K562 (cell line): ENCODE measurements around the gene SYT14. TPM values are rescaled to one million over a fixed set of nuclear protein-coding genes. Genes with fewer than 3 reads are reported as not detected.

Source experiments
- ATAC-seq: fragments of 200-7000 bp; cut with Tn5 transposase; 3 replicates; pipeline ENCODE4 v1.9.1; 2020; ENCODE audit warnings: moderate library complexity
- BruUV-seq: library from RNA; stranded (reverse); fragments of 400-500 nt; replicated peaks from 2 replicates; lab custom pipeline; 2021; lab: Mats Ljungman, UMichigan
- CTCF ChIA-PET: fragments of 300-600 bp; formaldehyde crosslinking; extraction: SDS; loops from one replicate; lab custom pipeline; 2021; ENCODE audit warnings: low intra/inter-chr PET ratio; lab: Yijun Ruan, JAX
- POLR2A ChIA-PET: fragments of 300-600, 350-650 bp; sonication (Branson Sonifier 250); formaldehyde crosslinking; extraction: SDS; loops from one replicate; lab custom pipeline; 2021; ENCODE audit warnings: antibody characterized with exemption, inconsistent platforms; lab: Yijun Ruan, JAX
- DNase-seq, 4 experiments: peaks; one replicate each; pipeline versions ENCODE4 v3.0.0 to v3.0.0-alpha.2; 2011 to 2018; ENCODE audit warnings: low spot score in 3 of 4, mixed read lengths in 3 of 4; ENCODE audit errors: extremely low read depth in 1 of 4
- FAIRE-seq: peaks from 2 replicates; lab custom pipeline; 2011; peaks lifted over from hg19 to GRCh38; lab: Jason Lieb, UNC
- H2AFZ ChIP-seq: 2 replicates; pipeline ENCODE4 v1.6.0; 2011; ENCODE audit warnings: low read depth, low read length, control low read depth, inconsistent platforms
- H3K27ac ChIP-seq: fragments of 200-600 bp; 3 replicates; pipeline ENCODE4 v1.8.0; 2011; ENCODE audit warnings: low read depth, mild to moderate bottlenecking, control low read depth, inconsistent platforms, low read length, moderate library complexity, mixed read lengths; ENCODE audit errors: extremely low read depth
- H3K27me3 ChIP-seq, 2 experiments: fragments of 300-600 bp in 1 of 2; 2 replicates in 1 of 2; 3 replicates in 1 of 2; pipeline versions ENCODE4 v1.6.0 to v1.8.0; 2011; ENCODE audit warnings: inconsistent platforms in 2 of 2, low read length in 2 of 2, mild to moderate bottlenecking in 1 of 2, mixed read lengths in 1 of 2, moderate library complexity in 1 of 2; ENCODE audit not compliant: control insufficient read depth in 2 of 2, insufficient read depth in 2 of 2
- H3K36me3 ChIP-seq: fragments of 300-600 bp; 3 replicates; pipeline ENCODE4 v1.8.0; 2011; ENCODE audit warnings: mild to moderate bottlenecking, low read length, inconsistent platforms; ENCODE audit not compliant: control insufficient read depth, insufficient read depth
- H3K4me1 ChIP-seq, 2 experiments: fragments of 200-600 bp in 1 of 2; replicated peaks in 1 of 2; 2 replicates in 1 of 2; 3 replicates in 1 of 2; pipeline versions ENCODE4 v1.5.1 to v1.8.0; 2011; ENCODE audit warnings: inconsistent platforms in 2 of 2, low read length in 2 of 2, mild to moderate bottlenecking in 1 of 2, mixed read lengths in 1 of 2, moderate library complexity in 1 of 2; ENCODE audit not compliant: control insufficient read depth in 2 of 2, insufficient read depth in 2 of 2
- H3K4me2 ChIP-seq: 2 replicates; pipeline ENCODE4 v1.6.1; 2011; ENCODE audit warnings: low read length, control low read depth, inconsistent platforms, mixed read lengths; ENCODE audit not compliant: insufficient read depth
- H3K4me3 ChIP-seq: fragments of 200-600 bp; sonication (generic), shearing (Covaris generic); 2 replicates; pipeline ENCODE4 v1.5.1; 2016; ENCODE audit warnings: control low read depth, inconsistent platforms
- H3K79me2 ChIP-seq: fragments of 200-600 bp; 3 replicates; pipeline ENCODE4 v1.8.0; 2011; ENCODE audit warnings: low read length, inconsistent platforms; ENCODE audit not compliant: control insufficient read depth, insufficient read depth
- H3K9ac ChIP-seq, 2 experiments: 2 replicates each; pipeline versions ENCODE4 v1.6.0 to v1.6.1; 2011; ENCODE audit warnings: low read depth in 2 of 2, low read length in 2 of 2, control low read depth in 1 of 2, inconsistent platforms in 1 of 2, mild to moderate bottlenecking in 1 of 2, mixed read lengths in 1 of 2; ENCODE audit not compliant: insufficient read depth in 1 of 2
- H3K9me1 ChIP-seq: one replicate; pipeline ENCODE4 v1.6.0; 2011; ENCODE audit warnings: inconsistent platforms, mild to moderate bottlenecking, low read length, moderate library complexity; ENCODE audit not compliant: control insufficient read depth, insufficient read depth
- H3K9me3 ChIP-seq: replicated peaks from 2 replicates; pipeline ENCODE4 v1.5.1; 2011; ENCODE audit warnings: low read depth, low read length, inconsistent platforms; ENCODE audit not compliant: control insufficient read depth, insufficient read depth
- H4K20me1 ChIP-seq: replicated peaks from 2 replicates; pipeline ENCODE4 v1.6.1; 2011; ENCODE audit warnings: low read length, inconsistent platforms, mixed read lengths; ENCODE audit not compliant: control insufficient read depth, insufficient read depth
- CBX5 ChIP-seq: IDR thresholded peaks from 2 replicates; pipeline ENCODE4 v1.6.1; 2014; ENCODE audit warnings: low read depth, borderline replicate concordance
- CEBPB ChIP-seq: fragments of 450-650 bp; IDR thresholded peaks from 2 replicates; pipeline ENCODE4 v1.6.1; 2016; ENCODE audit warnings: missing genetic modification characterization, missing compliant biosample characterization
- ELF1 ChIP-seq: fragments of 200-800 bp; sonication (Bioruptor generic); IDR thresholded peaks from 2 replicates; pipeline ENCODE4 v1.6.1; 2016; ENCODE audit warnings: missing genetic modification characterization, missing compliant biosample characterization
- KLF6 ChIP-seq: fragments of 250-450 bp; sonication (Bioruptor Pico); IDR thresholded peaks from 2 replicates; pipeline ENCODE4 v1.4.0; 2020; ENCODE audit warnings: mild to moderate bottlenecking, moderate library complexity, borderline replicate concordance
- LCOR ChIP-seq: sonication (generic); formaldehyde crosslinking; IDR thresholded peaks from 2 replicates; pipeline ENCODE4 v1.8.0; 2022; ENCODE audit warnings: mild to moderate bottlenecking, missing genetic modification reagents
- MAFG ChIP-seq: fragments of 450-650 bp; conservative IDR thresholded peaks from 2 replicates; pipeline ENCODE4 v1.6.1; 2016; ENCODE audit warnings: missing genetic modification characterization, missing compliant biosample characterization
- MBD2 ChIP-seq: sonication (generic); IDR thresholded peaks from 2 replicates; pipeline ENCODE4 v1.6.1; 2016; ENCODE audit warnings: low read depth, borderline replicate concordance
- MYNN ChIP-seq, 2 experiments: sonication (generic); formaldehyde crosslinking in 1 of 2; IDR thresholded peaks; 2 replicates each; pipeline versions ENCODE4 v1.5.0 to v1.6.1; 2016 to 2020; ENCODE audit warnings: antibody characterized with exemption in 1 of 2, missing genetic modification reagents in 1 of 2
- NELFE ChIP-seq: IDR thresholded peaks from 2 replicates; pipeline ENCODE4 v1.6.1; 2011; ENCODE audit warnings: mild to moderate bottlenecking; ENCODE audit not compliant: insufficient read depth, insufficient read length
- RBM25 ChIP-seq: fragments of 200-400 bp; formaldehyde crosslinking; IDR thresholded peaks from 2 replicates; pipeline ENCODE4 v1.6.1; 2018; ENCODE audit warnings: low read length, low read depth, moderate library complexity; ENCODE audit not compliant: severe bottlenecking
- SPI1 ChIP-seq: IDR thresholded peaks from 2 replicates; pipeline ENCODE4 v1.6.1; 2011; ENCODE audit warnings: low read depth, low read length, control low read depth, borderline replicate concordance
- SRSF3 ChIP-seq: fragments of 200-400 bp; formaldehyde crosslinking; IDR thresholded peaks from 2 replicates; pipeline ENCODE4 v1.6.1; 2016; ENCODE audit warnings: mild to moderate bottlenecking, low read length, moderate library complexity; ENCODE audit not compliant: insufficient read depth
- SRSF7 ChIP-seq: fragments of 200-400 bp; formaldehyde crosslinking; optimal IDR thresholded peaks from 2 replicates; pipeline ENCODE3; 2017; ENCODE audit warnings: mild to moderate bottlenecking, low read depth, low read length
- ZKSCAN3 ChIP-seq: fragments of 250-450 bp; sonication (Bioruptor Pico); IDR thresholded peaks from 2 replicates; pipeline ENCODE4 v1.4.0; 2020
- ZNF175 ChIP-seq: fragments of 200-800 bp; sonication (Bioruptor generic); IDR thresholded peaks from 2 replicates; pipeline ENCODE4 v1.6.1; 2016; ENCODE audit warnings: low read depth, mild to moderate bottlenecking, missing genetic modification characterization, missing compliant biosample characterization
- WGBS: fragments of 100-300 bp; shearing (Covaris generic); methylation state at CpG from one replicate; pipeline ENCODE4 v1.1.6; 2016; ENCODE audit warnings: low coverage, mixed read lengths; ENCODE audit not compliant: insufficient coverage; ENCODE audit errors: missing lambda C conversion rate; 5-methylcytosine and 5-hydroxymethylcytosine counted together
- in situ Hi-C: fragments of 300-500 bp; cut with MboI; formaldehyde crosslinking; loops from 4 replicates; pipeline ENCODE4 v1.15.0; 2018; ENCODE audit warnings: inconsistent platforms, mixed read lengths
- intact Hi-C: fragments of 100-400 bp; cut with micrococcal nuclease; formaldehyde crosslinking; loops from 2 replicates; pipeline ENCODE4 v1.14.2; 2022
- polyA plus RNA-seq, 8 experiments: library from polyadenylated mRNA; depleted of rRNA in 4 of 8; stranded (reverse) in 5 of 8; unstranded in 3 of 8; fragments of >200 nt; fragmentation: Nextera tagmentation in 2 of 8; fragmentation: Illumina TruSeq in 1 of 8; extraction: Ambion mirVana in 2 of 8; extraction: Trizol in 1 of 8; gene quantifications; 2 replicates each; pipeline versions ENCODE4 v1.2.1 to v1.2.3, GENCODE V29; 2011 to 2014; ENCODE audit warnings: inconsistent platforms in 1 of 8, missing spikeins in 1 of 8
- total RNA-seq, 7 experiments: library from RNA; depleted of rRNA in 6 of 7; stranded (reverse); fragments of >200 nt in 6 of 7; fragmentation: Illumina TruSeq in 2 of 7; extraction: Trizol in 2 of 7; gene quantifications; 2 replicates each; pipeline versions ENCODE4 v1.2.1 to v1.2.3, GENCODE V29; 2011 to 2021; ENCODE audit warnings: low replicate concordance in 1 of 7
- TF ChIP-seq, protein P1 (sequence below): sonication (generic); formaldehyde crosslinking; IDR thresholded peaks from 2 replicates; pipeline ENCODE4 v1.8.0; 2023; ENCODE audit warnings: missing genetic modification reagents, mild to moderate bottlenecking, borderline replicate concordance
- TF ChIP-seq, protein P2 (sequence below), 3 experiments: IDR thresholded peaks in 2 of 3; conservative IDR thresholded peaks in 1 of 3; 2 replicates each; pipeline ENCODE4 v1.5.1; 2011 to 2012; ENCODE audit warnings: low read length in 3 of 3, mild to moderate bottlenecking in 3 of 3, control low read depth in 2 of 3, improper control_type of control experiment in 1 of 3, inconsistent platforms in 1 of 3, low read depth in 1 of 3, mixed read lengths in 1 of 3, moderate library complexity in 1 of 3; ENCODE audit not compliant: insufficient read depth in 2 of 3

Gene SYT14
- total and polyA plus RNA-seq, 9 of the 15 experiments (the other 6 are each of a cell fraction or from before 2014, with no cell fraction given): 0.01 to 0.04 TPM; not detected in 7

DNA sequence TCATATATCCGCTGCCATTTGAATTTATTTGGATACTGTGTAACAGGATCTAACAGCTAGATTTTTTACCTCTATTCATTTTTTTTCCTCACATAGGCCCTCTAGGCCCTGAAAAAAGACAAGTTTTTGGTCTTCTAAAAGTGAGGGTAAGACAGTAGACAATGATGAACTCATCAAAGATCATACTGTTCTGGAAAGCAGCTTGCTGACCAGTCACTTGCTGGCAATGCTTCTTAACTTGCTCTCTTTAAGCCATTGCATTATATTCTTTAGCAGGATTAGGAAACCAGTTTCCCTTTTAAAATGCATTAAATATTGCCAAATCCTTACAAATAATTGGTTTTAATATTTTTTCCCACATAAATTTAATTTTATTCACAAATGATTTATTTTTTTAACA is 65.5 kb downstream of the SYT14 start:
- WGBS: 0% methylated on average over 1 of the region's 1 CpG
- TF ChIP-seq MAFG (tag) (no peak), MBD2 (no peak), ELF1 (tag) (no peak), SRSF3 (no peak), ZNF175 (CRISPR knock-in tag) (no peak), RBM25 (no peak), SPI1 (no peak), CEBPB (tag) (no peak), KLF6 (no peak), ZKSCAN3 (CRISPR knock-in tag) (no peak), MYNN (IDR thresholded peaks at IDR 0.05) (no peak), MYNN (CRISPR knock-in tag; IDR thresholded peaks at IDR 0.05) (no peak), NELFE (no peak), SRSF7 (no peak), LCOR (CRISPR knock-in tag) (no peak), CBX5 (no peak)
- TF ChIP-seq, protein P1, sequence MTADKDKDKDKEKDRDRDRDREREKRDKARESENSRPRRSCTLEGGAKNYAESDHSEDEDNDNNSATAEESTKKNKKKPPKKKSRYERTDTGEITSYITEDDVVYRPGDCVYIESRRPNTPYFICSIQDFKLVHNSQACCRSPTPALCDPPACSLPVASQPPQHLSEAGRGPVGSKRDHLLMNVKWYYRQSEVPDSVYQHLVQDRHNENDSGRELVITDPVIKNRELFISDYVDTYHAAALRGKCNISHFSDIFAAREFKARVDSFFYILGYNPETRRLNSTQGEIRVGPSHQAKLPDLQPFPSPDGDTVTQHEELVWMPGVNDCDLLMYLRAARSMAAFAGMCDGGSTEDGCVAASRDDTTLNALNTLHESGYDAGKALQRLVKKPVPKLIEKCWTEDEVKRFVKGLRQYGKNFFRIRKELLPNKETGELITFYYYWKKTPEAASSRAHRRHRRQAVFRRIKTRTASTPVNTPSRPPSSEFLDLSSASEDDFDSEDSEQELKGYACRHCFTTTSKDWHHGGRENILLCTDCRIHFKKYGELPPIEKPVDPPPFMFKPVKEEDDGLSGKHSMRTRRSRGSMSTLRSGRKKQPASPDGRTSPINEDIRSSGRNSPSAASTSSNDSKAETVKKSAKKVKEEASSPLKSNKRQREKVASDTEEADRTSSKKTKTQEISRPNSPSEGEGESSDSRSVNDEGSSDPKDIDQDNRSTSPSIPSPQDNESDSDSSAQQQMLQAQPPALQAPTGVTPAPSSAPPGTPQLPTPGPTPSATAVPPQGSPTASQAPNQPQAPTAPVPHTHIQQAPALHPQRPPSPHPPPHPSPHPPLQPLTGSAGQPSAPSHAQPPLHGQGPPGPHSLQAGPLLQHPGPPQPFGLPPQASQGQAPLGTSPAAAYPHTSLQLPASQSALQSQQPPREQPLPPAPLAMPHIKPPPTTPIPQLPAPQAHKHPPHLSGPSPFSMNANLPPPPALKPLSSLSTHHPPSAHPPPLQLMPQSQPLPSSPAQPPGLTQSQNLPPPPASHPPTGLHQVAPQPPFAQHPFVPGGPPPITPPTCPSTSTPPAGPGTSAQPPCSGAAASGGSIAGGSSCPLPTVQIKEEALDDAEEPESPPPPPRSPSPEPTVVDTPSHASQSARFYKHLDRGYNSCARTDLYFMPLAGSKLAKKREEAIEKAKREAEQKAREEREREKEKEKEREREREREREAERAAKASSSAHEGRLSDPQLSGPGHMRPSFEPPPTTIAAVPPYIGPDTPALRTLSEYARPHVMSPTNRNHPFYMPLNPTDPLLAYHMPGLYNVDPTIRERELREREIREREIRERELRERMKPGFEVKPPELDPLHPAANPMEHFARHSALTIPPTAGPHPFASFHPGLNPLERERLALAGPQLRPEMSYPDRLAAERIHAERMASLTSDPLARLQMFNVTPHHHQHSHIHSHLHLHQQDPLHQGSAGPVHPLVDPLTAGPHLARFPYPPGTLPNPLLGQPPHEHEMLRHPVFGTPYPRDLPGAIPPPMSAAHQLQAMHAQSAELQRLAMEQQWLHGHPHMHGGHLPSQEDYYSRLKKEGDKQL: no peak
- TF ChIP-seq, protein P2, sequence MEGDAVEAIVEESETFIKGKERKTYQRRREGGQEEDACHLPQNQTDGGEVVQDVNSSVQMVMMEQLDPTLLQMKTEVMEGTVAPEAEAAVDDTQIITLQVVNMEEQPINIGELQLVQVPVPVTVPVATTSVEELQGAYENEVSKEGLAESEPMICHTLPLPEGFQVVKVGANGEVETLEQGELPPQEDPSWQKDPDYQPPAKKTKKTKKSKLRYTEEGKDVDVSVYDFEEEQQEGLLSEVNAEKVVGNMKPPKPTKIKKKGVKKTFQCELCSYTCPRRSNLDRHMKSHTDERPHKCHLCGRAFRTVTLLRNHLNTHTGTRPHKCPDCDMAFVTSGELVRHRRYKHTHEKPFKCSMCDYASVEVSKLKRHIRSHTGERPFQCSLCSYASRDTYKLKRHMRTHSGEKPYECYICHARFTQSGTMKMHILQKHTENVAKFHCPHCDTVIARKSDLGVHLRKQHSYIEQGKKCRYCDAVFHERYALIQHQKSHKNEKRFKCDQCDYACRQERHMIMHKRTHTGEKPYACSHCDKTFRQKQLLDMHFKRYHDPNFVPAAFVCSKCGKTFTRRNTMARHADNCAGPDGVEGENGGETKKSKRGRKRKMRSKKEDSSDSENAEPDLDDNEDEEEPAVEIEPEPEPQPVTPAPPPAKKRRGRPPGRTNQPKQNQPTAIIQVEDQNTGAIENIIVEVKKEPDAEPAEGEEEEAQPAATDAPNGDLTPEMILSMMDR (IDR thresholded peaks at IDR 0.05 in 2 of 3, conservative IDR thresholded peaks at IDR 0.05 in 1 of 3; ENCODE audit: insufficient read depth in 2 of 3, low read depth in 1 of 3, low read length in 3 of 3): no peak

More for the DNA sequence above, 65.5 kb downstream of the SYT14 start:
- H3K9ac ChIP-seq: no peak overlapping the region
- H3K27ac ChIP-seq: no peak overlapping the region
- ATAC-seq: no peak
- DNase-seq: no peak
- H3K79me2 ChIP-seq: no peaks in the 10 kb centered on the region
- no TSS peak for BruUV-seq
- no peak overlapping the region for H2AFZ ChIP-seq
- no peaks in the 10 kb centered on the region for H3K9me1 ChIP-seq
- intact Hi-C loops (no loop called here), in situ Hi-C loops (no loop called here)
- H3K4me3 ChIP-seq: no peak overlapping the region
- H3K36me3 ChIP-seq: no peaks in the 10 kb centered on the region
- no peak for FAIRE-seq
- no peaks in the 10 kb centered on the region for H3K4me1 ChIP-seq
- no peaks in the 10 kb centered on the region for H4K20me1 ChIP-seq
- no peaks in the 10 kb centered on the region for H3K9me3 ChIP-seq
- H3K27me3 ChIP-seq: no peaks in the 10 kb centered on the region
- ChIA-PET CTCF (no interaction called here), POLR2A (no interaction called here)
- no peak overlapping the region for H3K4me2 ChIP-seq
